HEK293 (cell line): ENCODE measurements around the gene PDSS1.

Experiments used
- CTCF ChIA-PET: fragments of 350-600 bp; formaldehyde crosslinking; extraction: SDS; loops from one replicate; lab custom pipeline; 2021; ENCODE audit warnings: antibody characterized with exemption; lab: Yijun Ruan, JAX
- POLR2A ChIA-PET: fragments of 300-600 bp; formaldehyde crosslinking; extraction: SDS; loops from one replicate; lab custom pipeline; 2020; ENCODE audit warnings: antibody characterized with exemption, inconsistent platforms; lab: Yijun Ruan, JAX
- H3K27ac ChIP-seq: fragments of 200-500 bp; sonication (Bioruptor generic); 2 replicates; pipeline ENCODE4 v1.5.1; 2014; ENCODE audit warnings: low read depth, low read length, control low read depth, inconsistent platforms; ENCODE audit errors: extremely low read depth
- H3K36me3 ChIP-seq, 2 experiments: fragments of 200-500 bp in 1 of 2; sonication (Bioruptor generic) in 1 of 2; 1 replicate in 1 of 2; 2 replicates in 1 of 2; pipeline ENCODE4 v1.5.1; 2014 to 2017; ENCODE audit warnings: inconsistent platforms in 2 of 2, low read length in 2 of 2; ENCODE audit not compliant: control insufficient read depth in 2 of 2, insufficient read depth in 1 of 2
- H3K4me1 ChIP-seq: fragments of 200-500 bp; sonication (Bioruptor generic); 2 replicates; pipeline ENCODE4 v1.5.1; 2014; ENCODE audit warnings: mild to moderate bottlenecking, low read length, inconsistent platforms; ENCODE audit not compliant: control insufficient read depth, insufficient read depth
- H3K4me3 ChIP-seq: 2 replicates; pipeline ENCODE4 v1.5.1; 2011; ENCODE audit warnings: low read depth, mild to moderate bottlenecking, control low read depth, low read length, moderate library complexity
- H3K9me3 ChIP-seq: fragments of 200-500 bp; sonication (Bioruptor generic); 2 replicates; pipeline ENCODE4 v1.5.1; 2014; ENCODE audit warnings: low read depth, low read length, inconsistent platforms; ENCODE audit not compliant: control insufficient read depth, insufficient read depth
- BCL11A ChIP-seq: fragments of 450-650 bp; formaldehyde crosslinking; IDR thresholded peaks from 2 replicates; pipeline ENCODE4 v1.5.1; 2016; ENCODE audit warnings: low read depth, missing biosample characterization, missing genetic modification characterization
- GLI4 ChIP-seq: fragments of 450-650 bp; formaldehyde crosslinking; IDR thresholded peaks from 2 replicates; pipeline ENCODE4 v1.5.1; 2016; ENCODE audit warnings: missing biosample characterization, missing genetic modification characterization
- KLF9 ChIP-seq: fragments of 450-650 bp; formaldehyde crosslinking; IDR thresholded peaks from 2 replicates; pipeline ENCODE4 v1.5.1; 2016; ENCODE audit warnings: missing biosample characterization, missing genetic modification characterization, low read depth
- YY2 ChIP-seq: fragments of 450-650 bp; formaldehyde crosslinking; IDR thresholded peaks from 2 replicates; pipeline ENCODE4 v1.5.1; 2016; ENCODE audit warnings: missing biosample characterization, missing genetic modification characterization
- ZNF112 ChIP-seq: fragments of 450-650 bp; formaldehyde crosslinking; IDR thresholded peaks from 2 replicates; pipeline ENCODE4 v1.5.0; 2017; ENCODE audit warnings: missing biosample characterization, missing genetic modification characterization
- ZNF266 ChIP-seq: fragments of 450-650 bp; formaldehyde crosslinking; IDR thresholded peaks from 2 replicates; pipeline ENCODE4 v1.5.1; 2016; ENCODE audit warnings: missing biosample characterization, missing genetic modification characterization, low read depth
- ZNF302 ChIP-seq: fragments of 450-650 bp; formaldehyde crosslinking; IDR thresholded peaks from 2 replicates; pipeline ENCODE4 v1.5.1; 2016; ENCODE audit warnings: missing biosample characterization, missing genetic modification characterization, low read depth
- ZNF341 ChIP-seq: fragments of 450-650 bp; formaldehyde crosslinking; IDR thresholded peaks from 2 replicates; pipeline ENCODE4; 2016; ENCODE audit warnings: low read depth, missing biosample characterization, missing genetic modification characterization
- ZNF473 ChIP-seq: fragments of 450-650 bp; formaldehyde crosslinking; IDR thresholded peaks from 2 replicates; pipeline ENCODE4 v1.5.1; 2017; ENCODE audit warnings: missing biosample characterization, missing genetic modification characterization
- ZNF624 ChIP-seq: fragments of 450-650 bp; formaldehyde crosslinking; IDR thresholded peaks from 2 replicates; pipeline ENCODE4 v1.5.1; 2017; ENCODE audit warnings: missing biosample characterization, missing genetic modification characterization
- ZNF664 ChIP-seq: fragments of 450-650 bp; formaldehyde crosslinking; IDR thresholded peaks from 2 replicates; pipeline ENCODE4 v1.5.1; 2016; ENCODE audit warnings: missing biosample characterization, missing genetic modification characterization
- ZNF701 ChIP-seq: fragments of 450-650 bp; formaldehyde crosslinking; IDR thresholded peaks from 2 replicates; pipeline ENCODE4 v1.5.1; 2016; ENCODE audit warnings: missing biosample characterization, missing genetic modification characterization
- ZNF792 ChIP-seq: fragments of 450-650 bp; formaldehyde crosslinking; IDR thresholded peaks from 2 replicates; pipeline ENCODE4 v1.5.1; 2016; ENCODE audit warnings: missing biosample characterization, missing genetic modification characterization
- TF ChIP-seq, protein P1 (sequence below): fragments of 450-650 bp; formaldehyde crosslinking; IDR thresholded peaks from 2 replicates; pipeline ENCODE4; 2016; ENCODE audit warnings: missing biosample characterization, missing genetic modification characterization
- TF ChIP-seq, protein P2 (sequence below): fragments of 450-650 bp; formaldehyde crosslinking; IDR thresholded peaks from 2 replicates; pipeline ENCODE4 v1.5.1; 2016; ENCODE audit warnings: missing biosample characterization, missing genetic modification characterization
- TF ChIP-seq, protein P3 (sequence below): fragments of 450-650 bp; formaldehyde crosslinking; IDR thresholded peaks from 2 replicates; pipeline ENCODE4 v1.5.1; 2016; ENCODE audit warnings: missing biosample characterization, missing genetic modification characterization, borderline replicate concordance
- TF ChIP-seq, protein P4 (sequence below): fragments of 450-650 bp; formaldehyde crosslinking; IDR thresholded peaks from 2 replicates; pipeline ENCODE4 v1.5.1; 2016; ENCODE audit warnings: missing biosample characterization, missing genetic modification characterization
- TF ChIP-seq, protein P5 (sequence below): fragments of 450-650 bp; formaldehyde crosslinking; IDR thresholded peaks from 2 replicates; pipeline ENCODE4 v1.5.1; 2017; ENCODE audit warnings: missing biosample characterization, missing genetic modification characterization
- TF ChIP-seq, protein P6 (sequence below): fragments of 450-650 bp; formaldehyde crosslinking; conservative IDR thresholded peaks from 2 replicates; pipeline ENCODE4 v1.5.1; 2016; ENCODE audit warnings: low read depth, missing biosample characterization, missing genetic modification characterization

PDSS1 gene

DNA sequence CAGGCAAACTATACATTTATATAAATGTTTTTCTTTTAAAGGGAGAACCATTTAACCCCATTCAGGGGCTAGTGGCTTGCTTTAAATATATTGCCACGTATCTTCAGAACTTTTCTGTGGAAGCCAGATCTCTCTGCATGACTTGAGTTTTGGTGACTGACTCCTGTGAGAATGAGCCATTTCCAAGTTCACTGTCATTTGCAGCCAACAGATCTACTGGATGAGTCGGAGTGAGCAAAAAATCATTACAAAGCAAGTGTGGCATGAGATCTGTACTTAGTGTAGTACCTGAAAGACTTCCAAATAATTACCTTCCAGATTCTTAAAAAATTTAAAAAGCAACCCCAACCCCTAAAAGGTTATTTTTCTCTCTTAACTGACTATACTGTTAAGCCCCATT, 45.6 kb downstream of the PDSS1 start:
- Histone ChIP-seq H3K27ac (no peak overlapping the region), H3K4me1 (no peaks in the 10 kb centered on the region), H3K9me3 (no peaks in the 10 kb centered on the region), H3K36me3 (peaks cover 39 to 87% of the 10 kb centered on the region in 2 experiments), H3K4me3 (no peak overlapping the region)
- TF ChIP-seq ZNF792 (tag by site-specific recombination), result no peak
- TF ChIP-seq, protein P1, sequence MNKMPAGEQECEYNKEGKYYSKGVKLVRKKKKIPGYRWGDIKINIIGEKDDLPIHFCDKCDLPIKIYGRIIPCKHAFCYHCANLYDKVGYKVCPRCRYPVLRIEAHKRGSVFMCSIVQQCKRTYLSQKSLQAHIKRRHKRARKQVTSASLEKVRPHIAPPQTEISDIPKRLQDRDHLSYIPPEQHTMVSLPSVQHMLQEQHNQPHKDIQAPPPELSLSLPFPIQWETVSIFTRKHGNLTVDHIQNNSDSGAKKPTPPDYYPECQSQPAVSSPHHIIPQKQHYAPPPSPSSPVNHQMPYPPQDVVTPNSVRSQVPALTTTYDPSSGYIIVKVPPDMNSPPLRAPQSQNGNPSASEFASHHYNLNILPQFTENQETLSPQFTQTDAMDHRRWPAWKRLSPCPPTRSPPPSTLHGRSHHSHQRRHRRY (tag by site-specific recombination), result no peak
- ChIA-PET CTCF (interaction anchor here (0.6 to 2.4 kb wide), 3 partner anchors 17 to 139 kb away, joined by 3 to 9 read pairs (median 4); no protein-coding TSS in a partner anchor), POLR2A (no interaction called here)

DNA sequence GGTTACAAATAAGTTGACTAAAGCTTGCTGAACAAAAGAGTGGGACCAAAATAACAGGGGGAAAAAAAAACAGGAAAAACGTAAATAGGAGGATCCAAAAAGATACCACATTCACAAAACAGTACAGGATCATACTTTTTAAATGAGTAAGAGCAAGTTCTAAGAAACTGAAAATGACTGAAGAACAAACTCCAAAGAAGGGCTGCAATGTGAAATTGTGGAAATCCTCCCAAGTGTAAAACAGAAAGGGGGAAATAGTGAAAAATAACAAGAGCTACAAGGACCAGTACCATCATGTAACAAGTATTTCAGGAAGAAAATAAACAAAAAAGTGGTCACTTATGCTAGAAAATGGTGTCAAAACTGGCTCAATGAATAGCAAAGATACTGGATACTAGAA, 46.3 kb downstream of the PDSS1 start:
- H3K4me1 ChIP-seq, result no peaks in the 10 kb centered on the region
- no peaks in the 10 kb centered on the region for H3K9me3 ChIP-seq
- ChIA-PET POLR2A (interaction anchor here (1.6 kb wide), 1 partner anchor 117 kb away, joined by 3 read pairs; the partner anchor contains the start of gene ABI1), CTCF (interaction anchor here (0.8 to 2.4 kb wide), 2 partner anchors 18 to 138 kb away, joined by 4 to 9 read pairs; no protein-coding TSS in a partner anchor)
- H3K27ac ChIP-seq, result no peak overlapping the region
- H3K4me3 ChIP-seq, result no peak overlapping the region
- peaks cover 36 to 85% of the 10 kb centered on the region in 2 experiments for H3K36me3 ChIP-seq
- no peak for TF ChIP-seq ZNF664 (tag by site-specific recombination)
- no peak for TF ChIP-seq ZNF266
- TF ChIP-seq ZNF112 (tag by site-specific recombination), result no peak
- TF ChIP-seq KLF9 (tag by site-specific recombination), result no peak
- TF ChIP-seq, protein P2, sequence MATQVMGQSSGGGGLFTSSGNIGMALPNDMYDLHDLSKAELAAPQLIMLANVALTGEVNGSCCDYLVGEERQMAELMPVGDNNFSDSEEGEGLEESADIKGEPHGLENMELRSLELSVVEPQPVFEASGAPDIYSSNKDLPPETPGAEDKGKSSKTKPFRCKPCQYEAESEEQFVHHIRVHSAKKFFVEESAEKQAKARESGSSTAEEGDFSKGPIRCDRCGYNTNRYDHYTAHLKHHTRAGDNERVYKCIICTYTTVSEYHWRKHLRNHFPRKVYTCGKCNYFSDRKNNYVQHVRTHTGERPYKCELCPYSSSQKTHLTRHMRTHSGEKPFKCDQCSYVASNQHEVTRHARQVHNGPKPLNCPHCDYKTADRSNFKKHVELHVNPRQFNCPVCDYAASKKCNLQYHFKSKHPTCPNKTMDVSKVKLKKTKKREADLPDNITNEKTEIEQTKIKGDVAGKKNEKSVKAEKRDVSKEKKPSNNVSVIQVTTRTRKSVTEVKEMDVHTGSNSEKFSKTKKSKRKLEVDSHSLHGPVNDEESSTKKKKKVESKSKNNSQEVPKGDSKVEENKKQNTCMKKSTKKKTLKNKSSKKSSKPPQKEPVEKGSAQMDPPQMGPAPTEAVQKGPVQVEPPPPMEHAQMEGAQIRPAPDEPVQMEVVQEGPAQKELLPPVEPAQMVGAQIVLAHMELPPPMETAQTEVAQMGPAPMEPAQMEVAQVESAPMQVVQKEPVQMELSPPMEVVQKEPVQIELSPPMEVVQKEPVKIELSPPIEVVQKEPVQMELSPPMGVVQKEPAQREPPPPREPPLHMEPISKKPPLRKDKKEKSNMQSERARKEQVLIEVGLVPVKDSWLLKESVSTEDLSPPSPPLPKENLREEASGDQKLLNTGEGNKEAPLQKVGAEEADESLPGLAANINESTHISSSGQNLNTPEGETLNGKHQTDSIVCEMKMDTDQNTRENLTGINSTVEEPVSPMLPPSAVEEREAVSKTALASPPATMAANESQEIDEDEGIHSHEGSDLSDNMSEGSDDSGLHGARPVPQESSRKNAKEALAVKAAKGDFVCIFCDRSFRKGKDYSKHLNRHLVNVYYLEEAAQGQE (tag by site-specific recombination), result no peak
- no peak for TF ChIP-seq GLI4 (tag by site-specific recombination)
- TF ChIP-seq ZNF473 (tag by site-specific recombination), result no peak
- TF ChIP-seq, protein P3, sequence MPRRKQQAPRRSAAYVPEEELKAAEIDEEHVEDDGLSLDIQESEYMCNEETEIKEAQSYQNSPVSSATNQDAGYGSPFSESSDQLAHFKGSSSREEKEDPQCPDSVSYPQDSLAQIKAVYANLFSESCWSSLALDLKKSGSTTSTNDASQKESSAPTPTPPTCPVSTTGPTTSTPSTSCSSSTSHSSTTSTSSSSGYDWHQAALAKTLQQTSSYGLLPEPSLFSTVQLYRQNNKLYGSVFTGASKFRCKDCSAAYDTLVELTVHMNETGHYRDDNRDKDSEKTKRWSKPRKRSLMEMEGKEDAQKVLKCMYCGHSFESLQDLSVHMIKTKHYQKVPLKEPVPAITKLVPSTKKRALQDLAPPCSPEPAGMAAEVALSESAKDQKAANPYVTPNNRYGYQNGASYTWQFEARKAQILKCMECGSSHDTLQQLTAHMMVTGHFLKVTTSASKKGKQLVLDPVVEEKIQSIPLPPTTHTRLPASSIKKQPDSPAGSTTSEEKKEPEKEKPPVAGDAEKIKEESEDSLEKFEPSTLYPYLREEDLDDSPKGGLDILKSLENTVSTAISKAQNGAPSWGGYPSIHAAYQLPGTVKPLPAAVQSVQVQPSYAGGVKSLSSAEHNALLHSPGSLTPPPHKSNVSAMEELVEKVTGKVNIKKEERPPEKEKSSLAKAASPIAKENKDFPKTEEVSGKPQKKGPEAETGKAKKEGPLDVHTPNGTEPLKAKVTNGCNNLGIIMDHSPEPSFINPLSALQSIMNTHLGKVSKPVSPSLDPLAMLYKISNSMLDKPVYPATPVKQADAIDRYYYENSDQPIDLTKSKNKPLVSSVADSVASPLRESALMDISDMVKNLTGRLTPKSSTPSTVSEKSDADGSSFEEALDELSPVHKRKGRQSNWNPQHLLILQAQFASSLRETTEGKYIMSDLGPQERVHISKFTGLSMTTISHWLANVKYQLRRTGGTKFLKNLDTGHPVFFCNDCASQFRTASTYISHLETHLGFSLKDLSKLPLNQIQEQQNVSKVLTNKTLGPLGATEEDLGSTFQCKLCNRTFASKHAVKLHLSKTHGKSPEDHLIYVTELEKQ, result no peak
- TF ChIP-seq ZNF701, result no peak
- TF ChIP-seq, protein P4, sequence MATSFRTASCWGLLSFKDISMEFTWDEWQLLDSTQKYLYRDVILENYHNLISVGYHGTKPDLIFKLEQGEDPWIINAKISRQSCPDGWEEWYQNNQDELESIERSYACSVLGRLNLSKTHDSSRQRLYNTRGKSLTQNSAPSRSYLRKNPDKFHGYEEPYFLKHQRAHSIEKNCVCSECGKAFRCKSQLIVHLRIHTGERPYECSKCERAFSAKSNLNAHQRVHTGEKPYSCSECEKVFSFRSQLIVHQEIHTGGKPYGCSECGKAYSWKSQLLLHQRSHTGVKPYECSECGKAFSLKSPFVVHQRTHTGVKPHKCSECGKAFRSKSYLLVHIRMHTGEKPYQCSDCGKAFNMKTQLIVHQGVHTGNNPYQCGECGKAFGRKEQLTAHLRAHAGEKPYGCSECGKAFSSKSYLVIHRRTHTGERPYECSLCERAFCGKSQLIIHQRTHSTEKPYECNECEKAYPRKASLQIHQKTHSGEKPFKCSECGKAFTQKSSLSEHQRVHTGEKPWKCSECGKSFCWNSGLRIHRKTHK (tag by site-specific recombination), result no peak
- TF ChIP-seq YY2 (tag by site-specific recombination), result no peak
- TF ChIP-seq BCL11A, result no peak
- TF ChIP-seq, protein P5, sequence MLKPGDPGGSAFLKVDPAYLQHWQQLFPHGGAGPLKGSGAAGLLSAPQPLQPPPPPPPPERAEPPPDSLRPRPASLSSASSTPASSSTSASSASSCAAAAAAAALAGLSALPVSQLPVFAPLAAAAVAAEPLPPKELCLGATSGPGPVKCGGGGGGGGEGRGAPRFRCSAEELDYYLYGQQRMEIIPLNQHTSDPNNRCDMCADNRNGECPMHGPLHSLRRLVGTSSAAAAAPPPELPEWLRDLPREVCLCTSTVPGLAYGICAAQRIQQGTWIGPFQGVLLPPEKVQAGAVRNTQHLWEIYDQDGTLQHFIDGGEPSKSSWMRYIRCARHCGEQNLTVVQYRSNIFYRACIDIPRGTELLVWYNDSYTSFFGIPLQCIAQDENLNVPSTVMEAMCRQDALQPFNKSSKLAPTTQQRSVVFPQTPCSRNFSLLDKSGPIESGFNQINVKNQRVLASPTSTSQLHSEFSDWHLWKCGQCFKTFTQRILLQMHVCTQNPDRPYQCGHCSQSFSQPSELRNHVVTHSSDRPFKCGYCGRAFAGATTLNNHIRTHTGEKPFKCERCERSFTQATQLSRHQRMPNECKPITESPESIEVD (tag by site-specific recombination), result no peak
- TF ChIP-seq, protein P6, sequence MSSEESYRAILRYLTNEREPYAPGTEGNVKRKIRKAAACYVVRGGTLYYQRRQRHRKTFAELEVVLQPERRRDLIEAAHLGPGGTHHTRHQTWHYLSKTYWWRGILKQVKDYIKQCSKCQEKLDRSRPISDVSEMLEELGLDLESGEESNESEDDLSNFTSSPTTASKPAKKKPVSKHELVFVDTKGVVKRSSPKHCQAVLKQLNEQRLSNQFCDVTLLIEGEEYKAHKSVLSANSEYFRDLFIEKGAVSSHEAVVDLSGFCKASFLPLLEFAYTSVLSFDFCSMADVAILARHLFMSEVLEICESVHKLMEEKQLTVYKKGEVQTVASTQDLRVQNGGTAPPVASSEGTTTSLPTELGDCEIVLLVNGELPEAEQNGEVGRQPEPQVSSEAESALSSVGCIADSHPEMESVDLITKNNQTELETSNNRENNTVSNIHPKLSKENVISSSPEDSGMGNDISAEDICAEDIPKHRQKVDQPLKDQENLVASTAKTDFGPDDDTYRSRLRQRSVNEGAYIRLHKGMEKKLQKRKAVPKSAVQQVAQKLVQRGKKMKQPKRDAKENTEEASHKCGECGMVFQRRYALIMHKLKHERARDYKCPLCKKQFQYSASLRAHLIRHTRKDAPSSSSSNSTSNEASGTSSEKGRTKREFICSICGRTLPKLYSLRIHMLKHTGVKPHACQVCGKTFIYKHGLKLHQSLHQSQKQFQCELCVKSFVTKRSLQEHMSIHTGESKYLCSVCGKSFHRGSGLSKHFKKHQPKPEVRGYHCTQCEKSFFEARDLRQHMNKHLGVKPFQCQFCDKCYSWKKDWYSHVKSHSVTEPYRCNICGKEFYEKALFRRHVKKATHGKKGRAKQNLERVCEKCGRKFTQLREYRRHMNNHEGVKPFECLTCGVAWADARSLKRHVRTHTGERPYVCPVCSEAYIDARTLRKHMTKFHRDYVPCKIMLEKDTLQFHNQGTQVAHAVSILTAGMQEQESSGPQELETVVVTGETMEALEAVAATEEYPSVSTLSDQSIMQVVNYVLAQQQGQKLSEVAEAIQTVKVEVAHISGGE (tag by site-specific recombination), result no peak
- TF ChIP-seq ZNF341 (tag by site-specific recombination), result no peak
- TF ChIP-seq ZNF624 (tag by site-specific recombination), result no peak
- no peak for TF ChIP-seq ZNF302 (tag by site-specific recombination)
